ENCODE data around the gene AP3S1.
"Not testable (repeated sequence)": the region's sequence is repeated elsewhere in the genome, so short reads cannot be mapped to it uniquely, and the experiment has no call there.

The AP3S1 gene

DNA sequence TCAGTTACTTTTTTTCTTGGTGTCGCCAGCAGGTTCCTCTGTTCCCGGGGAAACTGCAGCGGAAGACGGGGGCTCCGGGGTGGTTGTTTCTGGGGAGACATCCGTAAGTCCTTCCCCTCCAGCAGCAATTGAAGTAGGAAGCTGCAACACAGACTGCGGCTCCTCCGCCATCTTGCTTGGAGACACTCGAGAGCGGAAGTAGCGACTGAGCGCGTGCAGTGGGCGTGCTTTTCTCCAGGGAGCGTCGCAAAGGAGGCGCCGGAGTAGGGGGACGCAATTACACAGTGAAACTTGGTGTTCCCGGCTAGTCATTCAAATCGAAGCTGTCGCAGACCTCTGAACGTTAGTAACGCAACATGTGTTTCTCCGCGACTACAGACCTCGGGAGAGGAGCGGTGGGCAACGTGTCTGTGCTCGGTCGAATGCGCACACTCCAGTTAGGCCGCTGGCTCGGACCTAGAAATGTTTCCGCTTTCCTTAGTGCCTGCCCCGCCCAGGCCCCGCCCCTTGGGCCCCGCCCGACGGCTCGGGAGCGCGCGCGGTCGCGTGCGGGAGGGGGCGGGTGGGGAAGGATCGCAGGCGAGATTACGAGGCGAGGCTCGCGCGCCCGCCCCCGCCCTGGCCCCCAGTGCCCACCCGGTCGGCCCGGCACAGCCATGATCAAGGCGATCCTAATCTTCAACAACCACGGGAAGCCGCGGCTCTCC, at the start of gene AP3S1, which contains the start of gene ATG12:
Gene AP3S1 (plus strand): TSS at position 554 of the 707 bp plus-strand sequence. CDS start 103 bp downstream, at position 657.
Gene ATG12 (minus strand): TSS at position 184 of the 707 bp plus-strand sequence. CDS start 13 bp downstream, at position 171.
- peak; percentile 76 to 86 for DNase-seq (ENCODE audit: extremely low read depth in 1 of 2, low read depth in 1 of 2)

DNA sequence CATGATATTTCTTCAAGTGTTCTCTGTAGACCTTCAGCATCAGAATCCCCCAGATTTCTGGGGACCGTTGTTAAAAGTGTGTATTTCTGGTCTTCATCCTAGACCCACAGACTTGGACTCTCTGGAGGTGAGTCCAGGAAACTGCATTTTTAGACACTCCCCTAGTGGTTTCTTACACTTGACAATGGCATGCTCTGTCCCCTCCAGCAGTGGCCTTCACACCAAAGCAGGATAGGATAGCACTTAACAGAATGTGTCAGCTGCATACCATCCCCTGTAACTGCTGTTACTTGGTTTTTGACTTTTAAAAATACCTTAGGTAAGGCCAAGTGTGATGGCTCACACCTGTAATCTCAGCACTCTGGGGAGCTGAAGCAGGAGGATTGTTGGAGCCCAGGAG, 46.0 kb upstream of the AP3S1 start:
- DNase-seq (ENCODE audit: extremely low read depth in 1 of 2, low read depth in 1 of 2), result no peak

DNA sequence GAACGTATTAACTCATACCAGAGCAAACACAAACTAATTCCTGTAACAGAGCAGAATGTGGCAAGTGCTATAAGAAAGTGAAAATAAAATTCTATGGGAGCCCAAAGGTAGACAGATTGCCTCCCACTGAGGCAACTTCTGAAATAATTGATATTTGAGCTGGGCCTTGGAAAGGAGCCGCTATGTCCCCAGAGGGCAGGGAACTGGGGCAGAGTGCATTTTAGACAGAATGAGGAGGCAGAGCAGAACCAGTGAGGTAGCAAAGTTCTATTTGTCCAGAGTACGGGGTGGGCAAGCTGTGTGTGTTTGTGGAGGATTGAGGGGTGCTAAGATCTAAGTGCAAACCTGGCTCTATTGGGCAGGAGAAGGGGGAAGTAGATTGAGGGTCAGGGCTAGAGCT, 45.1 kb upstream of the AP3S1 start:
- no peak for DNase-seq (ENCODE audit: extremely low read depth in 1 of 2, low read depth in 1 of 2)

DNA sequence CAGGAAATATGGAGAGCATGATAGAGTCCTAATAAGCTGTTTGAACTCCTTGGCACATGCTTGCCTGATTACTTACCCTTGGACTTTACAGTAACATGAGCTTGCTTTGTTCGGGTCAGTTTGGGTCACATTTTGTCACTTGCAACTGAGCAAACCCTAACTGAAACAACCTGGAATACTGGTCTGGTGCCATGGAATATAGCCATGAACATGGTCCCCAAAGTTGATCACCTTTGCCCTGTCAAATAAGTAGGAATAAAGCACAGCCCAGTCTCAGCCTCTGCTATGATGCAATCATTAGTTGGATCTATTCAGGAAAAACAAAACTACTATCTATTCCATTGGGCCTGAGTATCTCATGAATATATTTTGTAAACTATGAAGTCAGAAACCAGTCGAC, 43.5 kb upstream of the AP3S1 start:
- no peak for DNase-seq (ENCODE audit: extremely low read depth in 1 of 2, low read depth in 1 of 2)

DNA sequence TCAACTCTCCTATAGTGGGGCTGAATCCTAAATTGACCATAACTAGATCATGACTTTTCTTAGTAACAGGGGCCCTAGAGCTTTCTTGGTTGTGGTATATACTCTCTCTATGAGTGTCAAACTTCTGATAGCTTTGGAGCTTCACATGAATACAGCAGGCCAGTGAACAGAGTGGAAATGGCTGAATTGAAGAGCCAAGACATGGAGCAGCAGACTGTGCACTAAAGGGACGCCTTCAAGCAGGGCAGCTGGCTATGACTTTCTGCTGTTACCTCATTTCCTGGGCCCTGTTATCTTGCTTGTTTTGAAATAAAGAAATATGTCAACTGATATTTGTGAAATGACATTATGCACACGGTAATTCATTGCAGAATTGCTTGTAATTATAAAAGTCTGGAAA, 41.6 kb upstream of the AP3S1 start:
- DNase-seq (ENCODE audit: extremely low read depth in 1 of 2, low read depth in 1 of 2), result no peak

DNA sequence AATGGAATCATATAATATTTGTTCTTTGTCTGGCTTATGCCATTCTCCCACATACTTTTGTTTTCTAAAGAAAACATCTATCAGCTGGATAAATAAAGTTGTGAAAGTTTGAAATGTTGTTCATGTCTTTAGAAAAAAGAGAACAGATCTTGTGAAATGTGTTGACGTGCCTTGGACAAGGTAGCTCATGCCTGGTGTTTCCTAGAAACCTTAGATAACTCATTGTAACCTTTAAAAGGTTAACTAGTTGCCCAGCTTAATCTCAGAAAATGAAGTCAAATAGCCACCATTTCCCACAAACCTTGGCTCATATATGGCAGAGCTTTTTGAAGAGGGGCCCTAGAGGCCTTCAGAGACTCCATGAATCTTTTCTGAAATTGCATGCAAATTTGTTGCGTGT, 40.6 kb upstream of the AP3S1 start:
- no peak for DNase-seq (ENCODE audit: extremely low read depth in 1 of 2, low read depth in 1 of 2)

DNA sequence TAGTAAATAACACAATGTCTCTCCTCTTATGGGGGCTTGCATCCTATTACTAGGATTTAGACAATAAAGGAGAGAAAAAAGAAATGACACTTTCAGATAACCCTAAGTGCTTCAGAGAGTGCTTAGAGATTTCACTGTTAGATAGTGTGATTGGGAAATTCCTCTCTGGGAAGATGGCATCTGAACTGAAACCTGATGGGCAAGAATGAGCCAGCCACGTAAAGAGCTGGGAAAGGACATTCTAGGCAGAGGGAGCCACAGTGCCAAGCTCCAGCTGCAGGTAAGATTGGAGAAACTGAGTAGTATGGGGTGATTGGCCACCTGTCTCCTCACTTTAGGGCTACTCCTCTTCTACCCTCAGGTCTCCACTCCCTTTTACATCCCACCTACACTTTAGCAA, 39.8 kb upstream of the AP3S1 start:
- no peak for DNase-seq (ENCODE audit: extremely low read depth in 1 of 2, low read depth in 1 of 2)

DNA sequence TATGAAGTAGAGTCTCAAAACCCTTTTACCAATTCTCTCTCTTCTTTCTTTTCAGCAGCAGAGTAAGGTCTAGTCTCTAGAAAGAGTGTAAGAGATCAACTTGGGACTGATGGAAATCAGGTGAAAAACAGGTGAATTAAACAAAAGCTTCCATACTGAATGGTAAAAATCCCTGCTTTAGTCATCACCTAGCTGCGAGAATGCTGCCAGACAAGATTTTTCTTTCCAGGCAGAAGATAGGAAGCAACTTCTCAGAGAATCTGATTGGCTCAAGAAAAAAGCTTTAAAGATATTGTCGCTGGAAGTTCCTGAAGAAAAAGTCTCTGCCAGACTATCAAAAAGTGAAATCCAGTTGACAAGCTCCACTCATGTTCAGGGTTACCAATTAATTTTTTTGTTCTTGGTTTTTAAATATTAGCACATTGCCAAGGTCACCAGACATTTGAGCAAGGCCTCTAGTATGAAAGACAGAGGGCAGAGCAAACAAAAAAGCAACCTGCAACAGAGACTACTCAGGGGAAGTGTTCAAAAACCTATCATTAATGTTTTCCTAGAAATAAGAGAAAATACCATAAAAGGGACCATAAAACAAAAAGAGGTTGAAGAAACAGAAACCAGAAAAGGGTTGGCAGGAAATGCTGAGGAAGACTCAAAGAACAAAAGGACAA, 34.6 kb upstream of the AP3S1 start:
- DNase-seq (ENCODE audit: extremely low read depth in 1 of 2, low read depth in 1 of 2), result no peak

DNA sequence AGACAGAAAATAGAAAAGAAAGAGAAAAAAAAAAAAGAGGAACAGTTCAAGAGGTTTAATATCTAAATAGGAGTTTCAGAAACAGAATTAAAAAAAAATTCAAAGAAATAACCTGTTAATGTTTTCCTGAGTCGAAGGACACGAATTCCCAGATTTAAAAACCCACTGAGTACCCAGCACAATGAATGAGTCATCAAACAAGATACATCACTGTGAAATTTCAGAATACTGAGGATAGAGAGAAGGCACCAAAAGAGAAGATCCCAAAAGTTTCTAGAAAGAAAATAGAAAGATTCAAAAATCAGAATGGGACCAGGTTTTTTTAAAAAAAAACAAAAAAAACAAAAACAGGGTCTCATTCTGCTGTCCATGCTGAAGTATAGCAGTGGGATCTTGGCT, 34.1 kb upstream of the AP3S1 start:
- no peak for DNase-seq (ENCODE audit: extremely low read depth in 1 of 2, low read depth in 1 of 2)

DNA sequence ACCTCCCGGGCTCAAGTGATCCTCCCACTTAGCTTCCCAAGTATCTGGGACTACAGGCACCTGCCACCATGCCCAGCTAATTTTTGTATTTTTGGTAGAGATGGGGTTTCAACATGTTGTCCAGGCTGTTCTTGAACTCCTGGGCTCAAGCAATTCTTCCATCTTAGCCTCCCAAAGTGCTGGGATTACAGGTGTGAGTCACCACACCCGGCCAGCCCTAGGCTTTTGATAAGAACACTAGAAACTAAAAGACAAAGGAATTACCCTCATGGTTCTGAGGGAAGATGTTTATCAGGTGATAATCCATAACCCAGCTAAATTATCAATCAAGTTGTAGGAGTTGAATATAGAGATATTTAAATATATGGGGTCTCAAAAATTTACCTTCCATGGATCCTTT, 33.7 kb upstream of the AP3S1 start:
- not testable (repeated sequence) for DNase-seq (ENCODE audit: extremely low read depth in 1 of 2, low read depth in 1 of 2)

DNA sequence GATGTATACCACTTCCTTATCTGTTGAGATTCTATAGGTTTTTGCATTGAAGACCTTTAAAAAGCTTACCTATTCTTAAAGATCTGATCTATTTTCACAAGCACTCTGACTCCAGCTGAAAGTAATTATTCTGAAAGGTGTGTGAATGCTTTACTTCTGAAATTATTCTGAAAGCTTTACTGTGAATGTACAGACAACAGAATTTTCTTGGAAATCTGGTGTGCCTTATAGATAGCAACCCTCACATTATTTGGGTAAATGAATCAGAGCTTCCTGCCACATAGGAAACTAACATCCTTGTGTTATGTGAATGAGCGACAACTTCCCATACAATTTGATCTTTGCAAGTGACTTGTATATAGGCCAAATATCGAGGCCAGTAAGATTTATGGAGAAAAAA, 31.8 kb upstream of the AP3S1 start:
- no peak for DNase-seq (ENCODE audit: extremely low read depth in 1 of 2, low read depth in 1 of 2)

DNA sequence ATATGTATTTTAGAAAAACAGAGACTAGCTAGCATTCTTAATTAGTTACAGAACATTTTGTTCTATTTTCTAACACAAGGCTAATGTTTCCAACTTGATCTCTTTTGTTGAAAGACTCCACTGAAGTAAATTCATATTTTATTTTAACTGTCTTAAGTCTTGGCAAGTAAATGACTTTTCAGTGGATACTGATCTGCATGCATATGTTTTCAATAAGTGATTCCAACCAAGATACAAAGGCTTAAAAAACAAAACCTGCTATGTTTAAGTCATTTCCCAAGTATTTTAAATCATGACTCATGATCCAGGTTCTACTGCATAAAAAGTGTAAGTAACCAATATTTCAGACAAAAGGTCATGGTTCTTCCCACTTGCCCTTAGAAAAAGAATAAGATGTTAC, 31.0 kb upstream of the AP3S1 start:
- DNase-seq (ENCODE audit: extremely low read depth in 1 of 2, low read depth in 1 of 2), result no peak

DNA sequence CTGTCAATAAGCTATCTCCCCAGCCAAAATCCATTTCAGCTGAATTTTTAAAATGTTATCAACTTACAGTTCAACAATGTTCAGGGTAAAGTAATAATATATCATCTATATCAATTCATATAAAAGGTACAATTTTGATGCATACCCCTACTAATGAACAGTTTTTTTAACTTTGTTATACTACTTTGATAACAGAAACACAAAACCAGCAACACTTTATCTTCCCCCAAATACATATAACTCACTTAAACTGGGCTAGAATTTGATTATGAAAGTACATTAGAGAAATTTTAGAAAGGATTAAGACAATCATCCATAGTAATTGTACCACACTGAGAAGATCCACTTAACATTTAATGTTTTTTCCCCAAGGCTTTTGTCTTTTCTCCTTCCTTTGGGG, 30.3 kb upstream of the AP3S1 start:
- DNase-seq (ENCODE audit: extremely low read depth in 1 of 2, low read depth in 1 of 2), result no peak

DNA sequence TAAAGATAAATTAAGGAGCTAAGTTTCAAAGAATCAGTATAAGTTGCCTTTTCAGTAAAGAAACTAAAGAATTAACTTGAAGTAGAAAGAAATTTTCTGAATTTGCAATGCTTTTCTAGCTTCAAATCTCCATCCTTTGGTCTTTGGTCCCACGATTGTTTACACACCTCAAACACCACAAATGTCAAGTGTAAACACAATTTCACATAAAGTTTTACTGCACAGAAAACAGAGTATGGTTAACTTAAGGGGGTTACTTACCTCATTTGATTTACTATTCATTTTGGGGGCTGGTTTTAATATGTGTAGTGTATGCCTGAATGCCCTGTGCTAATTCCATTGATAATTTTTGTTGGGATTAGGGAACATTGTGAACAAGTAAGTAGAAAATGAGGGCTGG, 29.4 kb upstream of the AP3S1 start:
- no peak for DNase-seq (ENCODE audit: extremely low read depth in 1 of 2, low read depth in 1 of 2)

DNA sequence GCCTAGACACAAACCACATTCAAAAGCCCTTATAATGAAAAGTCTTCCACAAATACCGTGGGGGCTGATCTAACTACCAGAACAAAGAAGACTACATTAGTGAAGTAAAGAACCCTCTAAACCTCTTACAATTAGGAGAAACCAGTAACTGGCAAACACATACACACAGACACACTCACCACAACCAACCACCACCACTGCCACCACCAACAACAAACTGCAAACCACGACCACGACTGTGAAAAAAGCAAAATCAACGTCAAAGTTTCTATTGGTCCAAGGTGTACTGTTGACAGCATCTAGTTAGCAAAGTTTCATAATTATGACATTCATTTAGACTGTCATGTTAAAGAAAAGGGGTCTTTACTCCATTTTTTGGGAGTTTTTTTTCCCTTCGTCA, 28.0 kb upstream of the AP3S1 start:
- DNase-seq (ENCODE audit: extremely low read depth in 1 of 2, low read depth in 1 of 2), result no peak

DNA sequence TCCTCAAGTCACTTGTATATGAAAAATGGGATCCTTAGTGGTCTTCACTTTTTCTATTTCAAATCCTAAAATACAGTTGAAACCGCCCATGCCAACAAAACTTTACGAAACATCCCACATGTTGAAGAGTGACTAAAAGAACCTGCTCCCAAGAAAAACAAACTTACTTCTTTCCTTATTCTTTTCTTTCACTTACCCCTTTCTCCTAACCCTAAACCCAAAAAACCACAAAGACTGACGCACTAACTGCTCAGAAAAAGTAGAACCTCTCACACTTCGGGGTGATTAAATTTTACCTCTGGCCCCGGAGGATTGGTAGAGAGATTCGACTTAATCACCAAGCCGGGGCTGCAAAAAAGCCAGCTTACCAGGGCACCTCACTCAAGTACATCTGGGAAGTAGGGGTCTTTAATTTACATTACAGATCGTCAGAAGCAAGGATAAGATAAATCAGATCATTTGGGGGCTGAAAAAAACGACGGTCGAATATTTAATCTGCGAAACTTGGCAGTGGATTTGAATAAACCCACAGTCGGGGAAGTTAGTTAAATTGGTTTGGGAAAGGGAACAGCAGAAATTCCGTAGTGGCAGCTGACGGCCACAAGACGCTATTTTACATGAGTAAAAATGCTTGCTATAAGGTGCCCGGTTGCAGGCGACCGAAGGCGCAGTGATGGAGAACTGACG, 26.6 kb upstream of the AP3S1 start:
- no peak for DNase-seq (ENCODE audit: extremely low read depth in 1 of 2, low read depth in 1 of 2)

DNA sequence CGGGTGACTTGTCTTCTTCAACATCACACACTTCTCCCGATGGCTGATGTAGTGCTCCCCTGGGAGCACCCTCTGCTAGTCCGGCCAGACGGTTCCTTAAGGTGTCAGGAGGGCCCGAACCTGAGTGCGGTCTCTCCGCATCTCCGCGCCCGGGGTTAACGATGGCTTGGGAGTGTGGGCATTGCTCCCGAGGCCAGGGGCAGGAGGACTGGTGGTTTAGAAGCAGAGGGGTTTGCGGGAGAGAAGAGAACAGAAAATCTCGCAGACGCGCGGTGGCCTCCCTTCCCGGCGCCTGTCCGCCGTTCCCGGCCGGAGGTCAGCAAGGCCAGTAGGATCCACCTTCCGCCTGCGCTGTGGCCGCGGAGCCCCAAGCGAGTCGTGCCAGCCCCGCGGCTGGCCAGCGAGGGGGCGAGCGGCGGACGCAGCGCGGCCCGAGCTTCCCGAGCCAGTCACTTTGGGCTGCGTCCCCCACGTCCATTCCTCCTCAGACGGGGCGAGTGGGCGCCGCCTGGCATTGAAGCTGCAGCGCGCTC, 26.0 kb upstream of the AP3S1 start:
- no peak for DNase-seq (ENCODE audit: extremely low read depth in 1 of 2, low read depth in 1 of 2)

DNA sequence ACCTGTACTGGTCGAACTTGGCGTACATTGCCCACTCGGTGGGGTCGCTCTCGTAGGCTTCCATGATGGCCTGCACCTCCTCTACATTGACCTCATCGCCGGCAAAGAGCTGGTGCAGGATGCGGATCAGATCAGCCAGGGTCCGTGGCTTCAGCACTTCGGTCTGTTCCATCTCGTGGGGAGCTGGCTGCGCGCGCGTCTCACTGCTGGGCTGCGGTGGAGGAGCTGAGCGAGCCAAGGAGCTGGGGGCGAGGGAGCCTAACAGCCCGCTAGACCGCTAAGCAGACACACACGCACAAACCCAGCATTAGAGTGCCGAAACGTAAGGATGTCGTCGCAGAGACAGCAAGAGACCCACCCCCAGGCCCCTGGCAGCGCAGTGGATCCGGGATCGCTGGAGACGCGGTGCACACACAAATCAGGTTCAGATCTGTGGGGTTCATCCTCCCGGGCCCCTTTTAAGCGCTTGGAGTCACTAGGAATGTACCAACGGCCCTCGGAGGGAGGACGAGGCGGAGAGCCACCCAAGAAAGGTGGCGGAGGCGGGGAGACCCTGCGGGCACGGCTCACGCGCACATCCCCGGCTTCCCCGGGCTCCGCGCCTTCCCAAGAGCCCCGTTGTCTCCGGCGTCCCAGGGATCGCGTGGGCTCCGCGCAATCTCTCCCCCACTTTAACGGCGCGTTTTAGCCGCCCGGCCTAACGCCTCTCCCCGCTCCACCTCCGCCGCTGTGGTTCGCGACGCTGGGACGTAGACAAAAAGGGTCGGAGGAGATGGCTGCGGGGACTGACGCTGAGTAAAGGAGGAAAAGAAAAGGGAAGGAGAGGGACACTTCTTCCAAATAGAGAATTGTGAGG, 25.3 kb upstream of the AP3S1 start, which contains the start of gene CDO1:
Gene CDO1 (minus strand): TSS at position 434 of the 856 bp plus-strand sequence. CDS start 262 bp downstream, at position 172.
- DNase-seq (ENCODE audit: extremely low read depth in 1 of 2, low read depth in 1 of 2), result no peak

DNA sequence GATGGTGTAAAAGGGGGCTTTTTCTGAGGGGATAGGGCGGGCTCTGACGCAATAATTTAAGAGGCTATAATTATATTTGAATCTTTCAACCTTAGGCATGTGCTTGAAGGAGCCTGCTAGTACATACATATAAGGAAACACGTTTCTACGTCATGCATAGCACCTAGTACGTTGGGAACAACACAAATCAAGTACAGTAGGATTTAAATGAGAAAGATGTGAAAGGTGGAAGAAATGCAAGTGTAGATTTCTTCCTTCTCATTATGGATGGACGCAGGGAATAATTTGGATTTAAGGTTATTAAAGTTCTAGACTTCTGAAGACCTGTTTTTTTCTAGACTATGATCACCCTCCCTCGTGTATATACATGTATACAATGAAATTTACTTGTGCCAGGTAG, 24.3 kb upstream of the AP3S1 start:
- DNase-seq (ENCODE audit: extremely low read depth in 1 of 2, low read depth in 1 of 2), result no peak

DNA sequence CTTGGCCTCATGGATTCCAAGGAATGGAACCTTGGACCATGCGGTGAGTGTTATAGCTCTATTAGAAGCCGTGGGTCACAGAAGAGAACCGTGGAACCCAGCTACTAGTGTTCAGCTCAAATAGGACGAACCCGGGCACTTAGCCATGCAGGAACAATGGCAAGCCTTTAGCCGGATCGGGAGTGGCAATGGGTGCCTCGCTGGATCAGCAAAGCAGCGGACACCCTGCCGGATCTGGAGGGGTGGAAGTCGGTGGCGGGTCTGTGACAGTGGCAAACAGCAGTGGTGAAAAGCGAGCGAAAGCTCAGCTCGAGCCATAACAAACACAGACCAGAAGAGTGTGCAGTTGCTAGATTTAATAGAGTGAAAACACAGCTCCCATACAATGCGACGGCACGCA, 22.9 kb upstream of the AP3S1 start:
- DNase-seq (ENCODE audit: extremely low read depth in 1 of 2, low read depth in 1 of 2), result no peak

DNA sequence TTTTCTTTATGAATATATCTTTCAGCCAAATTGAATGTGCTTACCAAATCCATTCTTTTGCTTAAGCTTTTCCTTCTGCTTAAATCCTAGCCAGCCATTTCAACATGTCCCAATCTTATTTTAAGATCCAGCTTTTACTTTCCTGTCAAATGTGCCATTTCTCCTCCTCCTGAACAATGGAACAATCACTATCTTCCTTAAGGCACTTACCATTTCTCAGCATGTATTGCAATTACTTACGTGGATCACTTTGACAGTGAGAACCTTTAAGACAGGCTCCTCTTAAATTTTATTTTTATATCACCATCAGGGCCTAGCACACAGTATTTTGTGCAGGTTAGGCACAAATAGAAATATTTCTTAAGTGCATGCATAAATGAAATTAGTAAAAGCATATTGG, 20.9 kb upstream of the AP3S1 start:
- no peak for DNase-seq (ENCODE audit: extremely low read depth in 1 of 2, low read depth in 1 of 2)

Measured in activated CD8-positive, alpha-beta memory T cell treated with anti-CD3 and anti-CD28 coated beads for 1 hour (primary cell).